ENCODE data around the gene KRTAP10-12.
"Not testable (repeated sequence)": the region's sequence is repeated elsewhere in the genome, so short reads cannot be mapped to it uniquely, and the experiment has no call there.

KRTAP10-12 gene, protein sequence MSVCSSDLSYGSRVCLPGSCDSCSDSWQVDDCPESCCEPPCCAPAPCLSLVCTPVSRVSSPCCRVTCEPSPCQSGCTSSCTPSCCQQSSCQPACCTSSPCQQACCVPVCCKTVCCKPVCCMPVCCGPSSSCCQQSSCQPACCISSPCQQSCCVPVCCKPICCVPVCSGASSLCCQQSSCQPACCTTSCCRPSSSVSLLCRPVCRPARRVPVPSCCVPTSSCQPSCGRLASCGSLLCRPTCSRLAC
- 0 reads per million in 18 experiments for total RNA-seq

DNA sequence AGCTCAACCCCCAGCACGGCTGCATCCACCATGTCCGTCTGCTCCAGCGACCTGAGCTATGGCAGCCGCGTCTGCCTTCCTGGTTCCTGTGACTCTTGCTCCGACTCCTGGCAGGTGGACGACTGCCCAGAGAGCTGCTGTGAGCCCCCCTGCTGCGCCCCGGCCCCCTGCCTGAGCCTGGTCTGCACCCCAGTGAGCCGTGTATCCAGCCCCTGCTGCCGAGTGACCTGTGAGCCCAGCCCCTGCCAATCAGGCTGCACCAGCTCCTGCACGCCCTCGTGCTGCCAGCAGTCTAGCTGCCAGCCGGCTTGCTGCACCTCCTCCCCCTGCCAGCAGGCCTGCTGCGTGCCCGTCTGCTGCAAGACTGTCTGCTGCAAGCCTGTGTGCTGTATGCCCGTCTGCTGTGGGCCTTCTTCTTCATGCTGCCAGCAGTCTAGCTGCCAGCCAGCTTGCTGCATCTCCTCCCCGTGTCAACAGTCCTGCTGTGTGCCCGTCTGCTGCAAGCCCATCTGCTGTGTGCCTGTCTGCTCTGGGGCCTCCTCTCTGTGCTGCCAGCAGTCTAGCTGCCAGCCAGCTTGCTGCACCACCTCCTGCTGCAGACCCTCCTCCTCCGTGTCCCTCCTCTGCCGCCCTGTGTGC, at the start of gene KRTAP10-12:
Gene KRTAP10-12 (plus strand): TSS at position 1 of the 639 bp plus-strand sequence. CDS start 30 bp downstream, at position 31.
- DNase-seq, result not testable (repeated sequence)

DNA sequence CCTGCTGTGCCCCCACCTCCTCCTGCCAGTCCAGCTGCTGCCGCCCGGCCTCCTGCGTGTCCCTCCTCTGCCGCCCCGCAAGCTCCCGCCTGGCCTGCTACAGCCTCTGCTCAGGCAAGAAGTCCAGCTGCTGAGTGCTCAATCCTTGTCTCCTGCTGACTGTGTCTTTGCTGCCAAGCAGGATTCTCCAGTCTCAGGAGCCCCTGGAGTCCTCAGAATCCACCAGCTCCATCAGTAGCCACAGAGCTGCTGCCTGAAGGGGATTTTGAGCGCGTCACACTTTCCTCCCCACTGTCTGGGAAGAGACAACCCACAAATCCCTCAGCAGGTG, 49.8 kb upstream of the KRTAP10-12 start:
- DNase-seq, result no peak

DNA sequence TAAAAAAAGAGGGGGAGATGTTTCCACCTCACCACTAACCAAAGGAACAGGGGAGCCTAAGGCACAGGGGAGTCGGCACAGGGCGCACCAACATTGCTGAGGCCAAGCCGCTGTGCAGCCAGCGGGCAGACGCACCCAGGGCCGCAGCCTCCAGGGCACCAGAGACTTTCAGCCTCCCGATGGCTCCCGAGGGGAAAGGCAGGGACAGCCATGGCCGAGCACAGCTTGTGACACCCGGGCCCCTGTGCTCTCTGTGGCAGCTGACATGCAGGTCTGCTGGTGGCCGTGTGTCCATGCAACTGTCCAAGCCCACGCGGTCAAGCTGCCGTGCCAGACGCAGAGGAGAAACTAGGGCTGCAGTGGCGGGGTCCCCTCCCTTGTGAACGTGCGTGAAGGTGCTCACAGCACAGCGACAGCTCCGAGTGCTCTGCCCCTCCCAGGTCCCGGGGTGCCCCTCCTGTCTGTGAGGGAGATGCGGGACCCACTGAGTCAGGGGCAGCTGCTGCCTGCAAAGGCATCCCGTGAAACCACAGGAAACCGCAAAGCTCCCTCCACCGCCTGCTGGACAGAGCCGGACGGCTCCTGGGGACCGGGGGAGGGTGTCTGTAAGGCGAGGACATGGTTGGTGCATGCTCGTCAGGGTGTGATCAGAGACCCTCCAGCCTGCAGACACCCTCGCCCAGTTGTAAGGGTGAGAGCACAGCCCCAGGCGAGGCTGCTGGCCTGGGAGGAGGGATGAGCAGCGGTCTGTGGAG, 48.2 kb upstream of the KRTAP10-12 start:
- no peak for DNase-seq

- no peak for DNase-seq
Observed at GRCh38 chr21:44649521-44650100, 47.4 kb upstream of the KRTAP10-12 start.

GRCh38 chr21:44650265-44650972, 46.6 kb upstream of the KRTAP10-12 start:
- DNase-seq, result no peak

- no peak for DNase-seq
Observed at GRCh38 chr21:44650973-44651675, 45.8 kb upstream of the KRTAP10-12 start.

GRCh38 chr21:44653123-44653522, 43.8 kb upstream of the KRTAP10-12 start:
- no peak for DNase-seq

DNA sequence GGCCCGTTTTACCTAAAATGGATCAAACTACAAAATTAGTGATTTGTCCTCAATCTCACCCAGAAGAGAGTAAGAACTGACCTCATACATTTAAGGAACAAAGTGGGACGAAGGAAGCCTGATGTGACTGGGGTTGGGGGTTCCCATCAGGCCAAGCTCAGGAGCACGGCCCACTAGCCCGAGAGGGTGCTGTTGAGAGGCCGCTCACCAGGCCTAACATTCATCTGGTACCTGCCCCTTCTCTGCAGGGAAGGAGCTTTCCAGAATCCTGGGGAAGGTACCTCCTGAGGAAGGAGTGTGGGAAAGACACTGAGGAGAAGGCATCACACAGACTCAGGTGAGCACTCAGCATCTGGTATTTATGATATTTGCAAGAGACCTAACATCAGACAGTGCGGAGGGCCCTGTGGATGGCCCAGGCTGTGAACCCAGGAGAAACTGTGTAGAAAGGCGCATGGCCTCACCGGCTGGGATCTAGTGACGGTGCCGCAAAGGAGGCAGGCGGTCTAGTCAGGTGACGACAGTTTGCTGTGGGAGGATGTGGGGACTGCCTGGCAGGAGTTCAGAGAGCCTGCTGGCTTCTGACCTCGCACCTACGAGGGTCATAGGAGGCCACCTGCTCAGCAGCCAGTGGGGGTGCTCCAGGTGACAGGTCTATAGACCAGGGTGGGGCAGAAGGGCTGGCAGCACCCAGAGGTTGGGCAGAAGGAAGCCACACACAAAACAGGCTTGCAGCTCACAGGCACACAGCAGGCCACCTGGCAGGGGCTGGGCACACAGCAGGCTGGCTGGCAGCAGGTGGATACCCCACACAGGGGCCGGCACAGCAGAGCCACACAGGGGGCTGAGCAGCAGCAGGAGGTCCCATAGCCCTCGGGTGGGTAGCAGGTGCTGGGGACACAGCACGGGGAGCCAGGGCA, 43.1 kb upstream of the KRTAP10-12 start:
- no peak for DNase-seq

- no peak for DNase-seq
Observed at GRCh38 chr21:44654576-44655175, 42.3 kb upstream of the KRTAP10-12 start, which contains the start of gene KRTAP12-4. KRTAP12-4 (minus strand) TSS chr21:44654659; CDS start chr21:44654614, 45 bp downstream.

GRCh38 chr21:44656868-44657267, 40.1 kb upstream of the KRTAP10-12 start:
- DNase-seq, result no peak

- no peak for DNase-seq
Observed at GRCh38 chr21:44657635-44658540, 39.1 kb upstream of the KRTAP10-12 start, which contains the start of gene KRTAP12-3. KRTAP12-3 (plus strand) TSS chr21:44657932; CDS start chr21:44657980, 48 bp downstream.

DNA sequence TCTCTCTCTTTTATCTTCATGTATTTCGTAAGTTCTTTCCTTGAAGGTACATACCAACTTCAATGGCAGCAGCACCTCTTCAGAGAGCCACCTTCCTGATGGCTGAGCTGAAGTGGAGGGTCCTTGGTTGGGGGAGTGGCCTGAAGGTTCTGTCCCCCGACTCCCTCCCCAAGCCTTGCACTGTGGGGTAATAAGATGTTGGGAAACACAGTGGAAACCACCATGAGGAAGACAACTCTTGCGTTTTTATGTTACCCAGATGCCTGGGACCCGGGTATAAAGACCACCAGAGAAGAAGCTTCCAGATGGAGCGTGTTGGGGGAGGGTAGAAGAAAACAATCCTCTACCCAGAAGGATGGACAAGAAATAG, 38.4 kb upstream of the KRTAP10-12 start:
- no peak for DNase-seq

DNA sequence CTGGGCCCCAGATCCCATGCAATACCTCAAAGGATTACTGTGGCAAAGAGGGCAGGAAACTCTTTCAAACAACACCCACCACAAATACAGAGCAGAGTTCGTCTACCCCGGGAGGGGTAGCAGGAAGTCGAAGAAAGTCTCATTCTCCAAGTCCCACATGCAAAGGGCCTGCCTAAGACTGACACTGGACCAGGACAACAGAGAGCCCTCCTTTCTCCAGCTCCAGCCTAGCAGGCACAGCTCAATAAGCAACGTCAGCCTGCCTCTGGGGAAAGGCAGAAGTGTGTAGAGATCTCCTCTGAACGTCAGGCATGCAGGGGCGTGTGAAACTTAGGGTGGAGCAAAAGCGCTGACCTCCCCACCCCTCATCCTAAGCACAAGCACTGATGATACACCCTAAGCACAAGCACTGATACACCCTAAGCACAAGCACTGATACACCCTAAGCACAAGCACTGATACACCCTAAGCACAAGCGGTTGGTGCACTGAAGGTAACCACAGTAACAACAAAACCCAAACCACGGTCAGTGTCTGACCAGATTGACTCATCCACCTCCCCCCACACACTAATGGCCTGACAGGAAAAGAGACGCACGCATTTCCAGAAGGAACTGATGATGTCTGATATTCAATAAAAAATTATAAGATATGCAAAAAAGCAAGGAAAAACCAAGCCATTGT, 37.9 kb upstream of the KRTAP10-12 start:
- no peak for DNase-seq

GRCh38 chr21:44661567-44661966, 35.4 kb upstream of the KRTAP10-12 start:
- DNase-seq, result not testable (repeated sequence)

GRCh38 chr21:44664691-44665090, 32.3 kb upstream of the KRTAP10-12 start:
- no peak for DNase-seq

DNA sequence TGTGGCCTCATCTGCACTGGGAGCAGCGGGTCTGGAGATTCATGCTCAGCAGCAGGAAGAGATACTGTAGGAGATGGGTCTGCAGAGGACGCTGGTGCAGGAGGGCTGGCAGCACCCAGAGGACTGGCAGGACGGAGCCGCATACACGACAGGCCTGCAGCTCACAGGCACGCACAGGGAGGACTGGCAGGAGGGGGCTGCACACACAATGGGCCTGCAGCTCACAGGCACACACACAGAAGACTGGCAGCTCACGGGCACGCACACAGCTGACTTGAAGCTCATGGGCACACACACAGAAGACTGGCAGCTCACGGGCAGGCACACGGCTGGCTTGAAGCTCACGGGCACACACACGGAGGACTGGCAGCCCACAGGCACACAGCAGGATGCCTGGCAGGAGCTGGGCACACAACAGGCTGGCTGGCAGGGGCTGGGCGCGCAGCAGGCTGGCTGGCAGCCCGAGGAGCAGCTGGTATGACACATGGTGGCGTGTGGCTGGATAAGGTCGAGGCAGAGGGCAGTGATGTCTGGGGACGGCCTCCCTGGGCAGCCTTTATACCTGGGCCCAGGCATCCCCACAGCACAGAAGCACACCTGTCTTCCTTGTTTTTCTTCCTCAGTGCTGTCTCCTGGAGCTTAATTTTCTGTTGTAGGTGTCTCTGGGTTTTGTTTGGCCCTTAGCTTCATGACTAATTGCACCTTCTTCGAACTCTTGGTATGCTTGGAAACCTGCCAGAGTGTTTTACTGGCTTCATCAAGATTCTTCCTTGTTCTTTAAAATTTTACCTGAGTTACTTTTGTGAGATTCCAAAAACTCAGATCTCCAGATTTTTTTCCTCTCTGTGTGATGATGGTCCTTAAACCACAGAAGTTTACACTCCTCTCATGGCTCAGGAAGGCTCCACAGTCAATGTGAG, 30.3 kb upstream of the KRTAP10-12 start, which contains the start of gene KRTAP12-2:
Gene KRTAP12-2 (minus strand): TSS at position 527 of the 920 bp plus-strand sequence. CDS start 41 bp downstream, at position 486.
- DNase-seq, result no peak

DNA sequence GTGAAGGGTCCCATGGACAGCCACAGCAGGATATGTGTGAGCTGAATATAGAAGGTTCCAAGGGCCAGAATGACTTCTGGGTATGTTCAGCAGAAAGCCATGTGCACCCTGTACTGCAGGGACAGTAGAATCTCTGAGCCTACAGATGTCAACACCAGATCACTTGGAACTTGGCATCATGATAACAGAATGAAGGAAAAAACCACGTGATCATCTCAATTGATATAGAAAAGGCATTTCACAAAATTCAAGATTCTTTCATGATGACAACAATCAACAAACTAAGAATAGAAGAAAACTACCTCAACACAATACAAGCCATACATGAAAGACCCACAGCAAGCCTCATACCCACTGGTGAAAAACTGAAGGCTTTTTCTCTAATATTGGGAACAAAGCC, 29.4 kb upstream of the KRTAP10-12 start:
- DNase-seq, result no peak
